ENCODE measurements around the gene SEC63. TPM values are rescaled to one million over a fixed set of nuclear protein-coding genes. Genes with fewer than 3 reads are reported as not detected.
A peak's percentile ranks its signal among the peaks of the same experiment; 100 is the strongest.

The SEC63 gene
- polyA plus RNA-seq, 2 donors, result 14.9 to 23.0 TPM

GRCh38 chr6:107849325-107849724 lies 108.7 kb downstream of the SEC63 start:
- no peak overlapping the region for H3K27ac ChIP-seq (ENCODE audit: low read depth in 2 of 2, low read length in 1 of 2)
- no peaks in the 10 kb centered on the region for H3K36me3 ChIP-seq (ENCODE audit: control insufficient read depth in 2 of 2, insufficient read depth in 2 of 2, low read length in 1 of 2)
- WGBS, 2 donors, result 88 to 90% methylated on average over 6 of the region's 6 CpGs
- H3K27me3 ChIP-seq (ENCODE audit: control insufficient read depth in 1 of 2, insufficient read depth in 2 of 2, low read length in 2 of 2), result no peaks in the 10 kb centered on the region
- no peaks in the 10 kb centered on the region for H3K9me3 ChIP-seq (ENCODE audit: control insufficient read depth in 2 of 2, insufficient read depth in 1 of 2, low read depth in 1 of 2, low read length in 1 of 2)
- no peaks in the 10 kb centered on the region for H3K4me1 ChIP-seq (ENCODE audit: control insufficient read depth in 2 of 2, insufficient read depth in 2 of 2, low read length in 1 of 2)
- no peak overlapping the region for H3K4me3 ChIP-seq (ENCODE audit: low read depth in 1 of 2, low read length in 2 of 2)

- H3K27ac ChIP-seq (ENCODE audit: low read depth in 2 of 2, low read length in 1 of 2), result no peak overlapping the region
- no peaks in the 10 kb centered on the region for H3K9me3 ChIP-seq (ENCODE audit: control insufficient read depth in 2 of 2, insufficient read depth in 1 of 2, low read depth in 1 of 2, low read length in 1 of 2)
- no peaks in the 10 kb centered on the region for H3K27me3 ChIP-seq (ENCODE audit: control insufficient read depth in 1 of 2, insufficient read depth in 2 of 2, low read length in 2 of 2)
- 7 to 8% methylated on average over 51 to 52 of the region's 52 CpGs for WGBS, 2 donors
- no peaks in the 10 kb centered on the region for H3K36me3 ChIP-seq (ENCODE audit: control insufficient read depth in 2 of 2, insufficient read depth in 2 of 2, low read length in 1 of 2)
- H3K4me3 ChIP-seq (ENCODE audit: low read depth in 1 of 2, low read length in 2 of 2), result peak overlapping the region; percentile 31 to 50
- H3K4me1 ChIP-seq (ENCODE audit: control insufficient read depth in 2 of 2, insufficient read depth in 2 of 2, low read length in 1 of 2), result no peaks in the 10 kb centered on the region
These were observed 109.9 kb downstream of the SEC63 start for GRCh38 chr6:107847844-107848802.

- no peaks in the 10 kb centered on the region for H3K27me3 ChIP-seq (ENCODE audit: control insufficient read depth in 1 of 2, insufficient read depth in 2 of 2, low read length in 2 of 2)
- H3K4me3 ChIP-seq (ENCODE audit: low read depth in 1 of 2, low read length in 2 of 2), result no peak overlapping the region
- H3K27ac ChIP-seq (ENCODE audit: low read depth in 2 of 2, low read length in 1 of 2), result no peak overlapping the region
- WGBS, 2 donors, result 39 to 56% methylated on average over 4 of the region's 4 CpGs
- no peaks in the 10 kb centered on the region for H3K36me3 ChIP-seq (ENCODE audit: control insufficient read depth in 2 of 2, insufficient read depth in 2 of 2, low read length in 1 of 2)
- no peaks in the 10 kb centered on the region for H3K9me3 ChIP-seq (ENCODE audit: control insufficient read depth in 2 of 2, insufficient read depth in 1 of 2, low read depth in 1 of 2, low read length in 1 of 2)
- no peaks in the 10 kb centered on the region for H3K4me1 ChIP-seq (ENCODE audit: control insufficient read depth in 2 of 2, insufficient read depth in 2 of 2, low read length in 1 of 2)
These were observed 111.7 kb downstream of the SEC63 start for GRCh38 chr6:107846262-107846795.

- Histone ChIP-seq H3K27me3 (ENCODE audit: control insufficient read depth in 1 of 2, insufficient read depth in 2 of 2, low read length in 2 of 2) (no peaks in the 10 kb centered on the region), H3K36me3 (ENCODE audit: control insufficient read depth in 2 of 2, insufficient read depth in 2 of 2, low read length in 1 of 2) (no peaks in the 10 kb centered on the region), H3K27ac (ENCODE audit: low read depth in 2 of 2, low read length in 1 of 2) (no peak overlapping the region), H3K4me1 (ENCODE audit: control insufficient read depth in 2 of 2, insufficient read depth in 2 of 2, low read length in 1 of 2) (no peaks in the 10 kb centered on the region), H3K4me3 (ENCODE audit: low read depth in 1 of 2, low read length in 2 of 2) (no peak overlapping the region), H3K9me3 (ENCODE audit: control insufficient read depth in 2 of 2, insufficient read depth in 1 of 2, low read depth in 1 of 2, low read length in 1 of 2) (no peaks in the 10 kb centered on the region)
- WGBS, 2 donors, result 93% methylated on average over 7 of the region's 7 CpGs
These were observed 112.2 kb downstream of the SEC63 start for GRCh38 chr6:107845777-107846176.

- no peak overlapping the region for H3K4me3 ChIP-seq (ENCODE audit: low read depth in 1 of 2, low read length in 2 of 2)
- 76% methylated on average over 4 of the region's 4 CpGs for WGBS, 2 donors
- H3K9me3 ChIP-seq (ENCODE audit: control insufficient read depth in 2 of 2, insufficient read depth in 1 of 2, low read depth in 1 of 2, low read length in 1 of 2), result no peaks in the 10 kb centered on the region
- no peaks in the 10 kb centered on the region for H3K36me3 ChIP-seq (ENCODE audit: control insufficient read depth in 2 of 2, insufficient read depth in 2 of 2, low read length in 1 of 2)
- H3K4me1 ChIP-seq (ENCODE audit: control insufficient read depth in 2 of 2, insufficient read depth in 2 of 2, low read length in 1 of 2), result no peaks in the 10 kb centered on the region
- no peak overlapping the region for H3K27ac ChIP-seq (ENCODE audit: low read depth in 2 of 2, low read length in 1 of 2)
- no peaks in the 10 kb centered on the region for H3K27me3 ChIP-seq (ENCODE audit: control insufficient read depth in 1 of 2, insufficient read depth in 2 of 2, low read length in 2 of 2)
These were observed 114.6 kb downstream of the SEC63 start for GRCh38 chr6:107843400-107843799.

- WGBS, 2 donors, result 59 to 66% methylated on average over 5 of the region's 5 CpGs
- Histone ChIP-seq H3K36me3 (ENCODE audit: control insufficient read depth in 2 of 2, insufficient read depth in 2 of 2, low read length in 1 of 2) (no peaks in the 10 kb centered on the region), H3K27ac (ENCODE audit: low read depth in 2 of 2, low read length in 1 of 2) (no peak overlapping the region), H3K4me1 (ENCODE audit: control insufficient read depth in 2 of 2, insufficient read depth in 2 of 2, low read length in 1 of 2) (no peaks in the 10 kb centered on the region), H3K27me3 (ENCODE audit: control insufficient read depth in 1 of 2, insufficient read depth in 2 of 2, low read length in 2 of 2) (no peaks in the 10 kb centered on the region), H3K4me3 (ENCODE audit: low read depth in 1 of 2, low read length in 2 of 2) (no peak overlapping the region), H3K9me3 (ENCODE audit: control insufficient read depth in 2 of 2, insufficient read depth in 1 of 2, low read depth in 1 of 2, low read length in 1 of 2) (no peaks in the 10 kb centered on the region)
These were observed 116.7 kb downstream of the SEC63 start for GRCh38 chr6:107841275-107841670.

GRCh38 chr6:107840636-107841274 lies 117.3 kb downstream of the SEC63 start:
- no peaks in the 10 kb centered on the region for H3K4me1 ChIP-seq (ENCODE audit: control insufficient read depth in 2 of 2, insufficient read depth in 2 of 2, low read length in 1 of 2)
- H3K27me3 ChIP-seq (ENCODE audit: control insufficient read depth in 1 of 2, insufficient read depth in 2 of 2, low read length in 2 of 2), result no peaks in the 10 kb centered on the region
- H3K36me3 ChIP-seq (ENCODE audit: control insufficient read depth in 2 of 2, insufficient read depth in 2 of 2, low read length in 1 of 2), result no peaks in the 10 kb centered on the region
- no peaks in the 10 kb centered on the region for H3K9me3 ChIP-seq (ENCODE audit: control insufficient read depth in 2 of 2, insufficient read depth in 1 of 2, low read depth in 1 of 2, low read length in 1 of 2)
- H3K27ac ChIP-seq (ENCODE audit: low read depth in 2 of 2, low read length in 1 of 2), result no peak overlapping the region
- H3K4me3 ChIP-seq (ENCODE audit: low read depth in 1 of 2, low read length in 2 of 2), result no peak overlapping the region
- 74 to 91% methylated on average over 3 of the region's 3 CpGs for WGBS, 2 donors

GRCh38 chr6:107833136-107833535 lies 124.9 kb downstream of the SEC63 start:
- 89 to 91% methylated on average over 7 of the region's 7 CpGs for WGBS, 2 donors
- Histone ChIP-seq H3K36me3 (ENCODE audit: control insufficient read depth in 2 of 2, insufficient read depth in 2 of 2, low read length in 1 of 2) (no peaks in the 10 kb centered on the region), H3K4me1 (ENCODE audit: control insufficient read depth in 2 of 2, insufficient read depth in 2 of 2, low read length in 1 of 2) (no peaks in the 10 kb centered on the region)

GRCh38 chr6:107832151-107833056 lies 125.6 kb downstream of the SEC63 start:
- Histone ChIP-seq H3K4me1 (ENCODE audit: control insufficient read depth in 2 of 2, insufficient read depth in 2 of 2, low read length in 1 of 2) (no peaks in the 10 kb centered on the region), H3K36me3 (ENCODE audit: control insufficient read depth in 2 of 2, insufficient read depth in 2 of 2, low read length in 1 of 2) (no peaks in the 10 kb centered on the region), H3K27me3 (ENCODE audit: control insufficient read depth in 1 of 2, insufficient read depth in 2 of 2, low read length in 2 of 2) (no peaks in the 10 kb centered on the region), H3K27ac (ENCODE audit: low read depth in 2 of 2, low read length in 1 of 2) (no peak overlapping the region), H3K4me3 (ENCODE audit: low read depth in 1 of 2, low read length in 2 of 2) (no peak overlapping the region), H3K9me3 (ENCODE audit: control insufficient read depth in 2 of 2, insufficient read depth in 1 of 2, low read depth in 1 of 2, low read length in 1 of 2) (no peaks in the 10 kb centered on the region)
- WGBS, 2 donors, result 81 to 90% methylated on average over 10 of the region's 10 CpGs

More at GRCh38 chr6:107833136-107833535, 124.9 kb downstream of the SEC63 start:
- no peak overlapping the region for H3K27ac ChIP-seq (ENCODE audit: low read depth in 2 of 2, low read length in 1 of 2)
- no peaks in the 10 kb centered on the region for H3K27me3 ChIP-seq (ENCODE audit: control insufficient read depth in 1 of 2, insufficient read depth in 2 of 2, low read length in 2 of 2)
- no peak overlapping the region for H3K4me3 ChIP-seq (ENCODE audit: low read depth in 1 of 2, low read length in 2 of 2)
- H3K9me3 ChIP-seq (ENCODE audit: control insufficient read depth in 2 of 2, insufficient read depth in 1 of 2, low read depth in 1 of 2, low read length in 1 of 2), result no peaks in the 10 kb centered on the region

Data from esophagus (tissue), 2 donors.